Heart left ventricle (tissue), 16 donors: ENCODE measurements around the gene SYDE2. TPM values are rescaled to one million over a fixed set of nuclear protein-coding genes. Genes with fewer than 3 reads are reported as not detected.

Source experiments
- ATAC-seq, 4 donors: fragments of 200-7000 bp; cut with Tn5 transposase; one replicate each; pipeline ENCODE4 v1.9.1; 2020 to 2022; ENCODE audit warnings: moderate library complexity in 4 of 4, mild to moderate bottlenecking in 3 of 4, moderate number of reproducible peaks in 1 of 4
- DNase-seq, 5 donors: peaks; one replicate each; pipeline ENCODE4 v3.0.0-alpha.2; 2020
- H3K27ac ChIP-seq, 12 donors: fragments of 200-600 bp; sonication (generic) in 4 of 12; one replicate each; pipeline versions ENCODE4 v1.5.0 to v1.8.0; 2016 to 2022; ENCODE audit warnings: mild to moderate bottlenecking in 2 of 12
- H3K27me3 ChIP-seq, 9 donors: fragments of 200-600 bp; sonication (generic) in 2 of 9; one replicate each; pipeline versions ENCODE4 v1.5.1 to v1.8.0; 2016 to 2022; ENCODE audit warnings: mild to moderate bottlenecking in 3 of 9
- H3K36me3 ChIP-seq, 9 donors: fragments of 200-600 bp; sonication (generic) in 2 of 9; one replicate each; pipeline versions ENCODE4 v1.5.0 to v1.8.0; 2018 to 2022; ENCODE audit warnings: mild to moderate bottlenecking in 2 of 9
- H3K4me1 ChIP-seq, 12 donors: fragments of 200-600 bp; sonication (generic) in 4 of 12; one replicate each; pipeline versions ENCODE4 v1.5.0 to v1.8.0; 2016 to 2022; ENCODE audit warnings: mild to moderate bottlenecking in 3 of 12
- H3K4me3 ChIP-seq, 12 donors: fragments of 200-600 bp; sonication (generic) in 4 of 12; one replicate each; pipeline versions ENCODE4 v1.5.0 to v1.8.0; 2017 to 2022; ENCODE audit warnings: mild to moderate bottlenecking in 9 of 12, moderate library complexity in 4 of 12
- H3K9me3 ChIP-seq, 12 donors: fragments of 200-600 bp; sonication (generic) in 4 of 12; one replicate each; pipeline versions ENCODE4 v1.5.0 to v1.8.0; 2016 to 2022; ENCODE audit warnings: mild to moderate bottlenecking in 1 of 12
- POLR2A ChIP-seq, 2 donors: fragments of 450-650 bp; IDR thresholded peaks; one replicate each; pipeline ENCODE4 v1.6.1; 2017; ENCODE audit warnings: antibody characterized with exemption in 2 of 2, mild to moderate bottlenecking in 2 of 2, moderate library complexity in 2 of 2
- WGBS, 4 donors: extraction: QIAGEN DNeasy Blood & Tissue Kit in 2 of 4; methylation state at CpG; one replicate each; pipeline versions ENCODE4 v1.1.5 to v1.1.7; 2013 to 2018; 5-methylcytosine and 5-hydroxymethylcytosine counted together
- intact Hi-C, 10 donors: fragments of 100-400 bp; cut with DNase I; formaldehyde crosslinking; loops; one replicate each; pipeline versions ENCODE4 v1.11.1 to v1.14.2; 2022
- polyA plus RNA-seq, 2 donors: library from polyadenylated mRNA; stranded (reverse); fragments of 200-250 nt; gene quantifications; one replicate each; pipeline ENCODE4 v1.2.3, GENCODE V29; 2013
- total RNA-seq, 9 donors: library from RNA; depleted of rRNA in 2 of 9; stranded (reverse); fragments of >200 nt in 2 of 9; fragmentation: NEBNext Ultra II Directional in 3 of 9; extraction: Animal tissue kit (Norgen Biotek cat#: 25700) in 3 of 9; gene quantifications; one replicate each; pipeline versions ENCODE4 v1.1.0 to v1.2.4, GENCODE V29; 2016 to 2023
- TF ChIP-seq, protein P1 (sequence below), 12 donors: fragments of 200-600 bp; sonication (generic) in 4 of 12; IDR thresholded peaks; one replicate each; pipeline versions ENCODE4 v1.5.0 to v1.8.0; 2018 to 2022; ENCODE audit warnings: antibody characterized with exemption in 12 of 12, mild to moderate bottlenecking in 5 of 12
- donor health status: ischemic (EF 13 %, LVEDD 7.1; RV severe dilation, severe dysfunction).
- donor health status: healthy with polysubstance abuse.
- donor health status: DM: no; HTN: yes; CAD: no.
- donor health status: DM: no; HTN: no; CAD: no.
- donor health status: ischemic (EF 25% LVEDD 6.9; RV normal size, moderate dysfunction).
- donor health status: ischemic (EF 25% LVEDD 5.7; RV mildly dilated, moderate dysfunction).
- donor health status: healthy.
- donor health status: DM: yes; HTN: yes; CAD: no.
- donor health status: ischemic (EF 35%, LVEDD 5.7; RV mildly dilated, moderate dysfunction).
- donor health status: nonischemic (EF 11% LVEDD 7.7; RV severe dilation, severe dysfunction).
- donor health status: DM: yes; HTN: yes; CAD: no.
- donor health status: PGD.
- donor health status: ischemic (EF 29% LVEDD 5.4; RV normal size, mild dysfunction).
- donor health status: nonischemic (EF 23%, LVEDD 6.1; RV moderate dilation, normal function).

The SYDE2 gene
- total and polyA plus RNA-seq, 11 donors: 2.4 to 25.8 (median 19.4) TPM

DNA sequence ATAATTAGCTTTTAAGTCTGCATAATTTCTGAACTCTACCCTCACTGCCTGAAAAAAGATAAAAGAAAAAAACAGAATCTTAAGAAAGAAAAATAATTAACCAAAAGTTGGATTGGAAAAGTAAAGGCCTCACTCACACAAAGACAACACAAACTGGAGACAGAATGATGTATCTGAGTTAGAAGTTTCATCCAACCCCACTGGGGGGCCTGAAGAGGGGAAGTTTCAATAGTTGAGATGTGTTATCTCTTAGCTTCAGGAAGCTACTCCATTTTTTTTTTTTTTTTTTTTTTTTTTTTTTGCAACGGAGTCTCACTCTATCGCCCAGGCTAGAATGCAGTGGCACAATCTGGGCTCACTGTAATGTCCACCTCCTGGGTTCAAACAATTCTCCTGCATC is 19.9 kb downstream of the SYDE2 start:
- Histone ChIP-seq H3K4me3 (no peak overlapping the region), H3K36me3 (peaks cover 0 to 4% (median 0%) of the 10 kb centered on the region in 9 donors), H3K4me1 (peaks cover 0 to 23% (median 2%) of the 10 kb centered on the region in 12 donors), H3K27me3 (no peaks in the 10 kb centered on the region), H3K9me3 (no peaks in the 10 kb centered on the region), H3K27ac (no peak overlapping the region)
- DNase-seq (no peak), ATAC-seq (no peak)
- TF ChIP-seq, protein P1, sequence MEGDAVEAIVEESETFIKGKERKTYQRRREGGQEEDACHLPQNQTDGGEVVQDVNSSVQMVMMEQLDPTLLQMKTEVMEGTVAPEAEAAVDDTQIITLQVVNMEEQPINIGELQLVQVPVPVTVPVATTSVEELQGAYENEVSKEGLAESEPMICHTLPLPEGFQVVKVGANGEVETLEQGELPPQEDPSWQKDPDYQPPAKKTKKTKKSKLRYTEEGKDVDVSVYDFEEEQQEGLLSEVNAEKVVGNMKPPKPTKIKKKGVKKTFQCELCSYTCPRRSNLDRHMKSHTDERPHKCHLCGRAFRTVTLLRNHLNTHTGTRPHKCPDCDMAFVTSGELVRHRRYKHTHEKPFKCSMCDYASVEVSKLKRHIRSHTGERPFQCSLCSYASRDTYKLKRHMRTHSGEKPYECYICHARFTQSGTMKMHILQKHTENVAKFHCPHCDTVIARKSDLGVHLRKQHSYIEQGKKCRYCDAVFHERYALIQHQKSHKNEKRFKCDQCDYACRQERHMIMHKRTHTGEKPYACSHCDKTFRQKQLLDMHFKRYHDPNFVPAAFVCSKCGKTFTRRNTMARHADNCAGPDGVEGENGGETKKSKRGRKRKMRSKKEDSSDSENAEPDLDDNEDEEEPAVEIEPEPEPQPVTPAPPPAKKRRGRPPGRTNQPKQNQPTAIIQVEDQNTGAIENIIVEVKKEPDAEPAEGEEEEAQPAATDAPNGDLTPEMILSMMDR (IDR thresholded peaks at IDR 0.05): no peak
- WGBS, 4 donors: 77 to 94% (median 83%) methylated on average over 2 of the region's 2 CpGs
- intact Hi-C loops: no loop called here

GRCh38 chr1:85179522-85179921 is 21.3 kb downstream of the SYDE2 start:
- Histone ChIP-seq H3K27me3 (no peaks in the 10 kb centered on the region), H3K27ac (no peak overlapping the region), H3K4me1 (peaks cover 0 to 22% (median 2%) of the 10 kb centered on the region in 12 donors), H3K9me3 (no peaks in the 10 kb centered on the region), H3K36me3 (peaks cover 0 to 4% (median 0%) of the 10 kb centered on the region in 9 donors), H3K4me3 (no peak overlapping the region)
- no peak for TF ChIP-seq POLR2A (IDR thresholded peaks at IDR 0.05)
- TF ChIP-seq, protein P1 (IDR thresholded peaks at IDR 0.05): no peak
- DNase-seq: no peak
- WGBS, 4 donors: 48 to 55% (median 54%) methylated on average over 2 of the region's 2 CpGs
- no peak for ATAC-seq
- intact Hi-C loops: no loop called here

DNA sequence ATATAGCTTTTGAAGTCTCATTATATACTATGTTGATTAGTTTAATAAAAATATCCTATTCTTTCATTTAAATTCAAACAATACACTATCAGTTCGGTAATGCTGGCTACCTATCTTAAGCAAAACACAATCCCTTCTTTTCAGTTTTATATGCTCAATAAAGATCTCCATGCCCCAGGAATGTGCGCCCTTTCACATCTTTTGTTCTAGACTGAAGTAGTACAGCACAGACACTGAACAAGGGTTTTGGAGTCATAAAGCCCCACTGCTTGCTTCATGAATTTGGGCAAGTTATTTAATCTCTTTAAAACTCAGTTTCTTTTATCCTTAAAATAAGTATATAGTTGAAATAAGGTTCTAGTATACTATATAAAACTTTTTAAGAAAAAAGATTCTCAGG is 22.4 kb downstream of the SYDE2 start:
- intact Hi-C loops: no loop called here
- ATAC-seq: no peak
- peaks cover 0 to 12% (median 2%) of the 10 kb centered on the region in 12 donors for H3K4me1 ChIP-seq
- H3K9me3 ChIP-seq: no peaks in the 10 kb centered on the region
- DNase-seq: no peak
- no peak for TF ChIP-seq POLR2A (IDR thresholded peaks at IDR 0.05)
- TF ChIP-seq, protein P1 (IDR thresholded peaks at IDR 0.05): no peak
- H3K4me3 ChIP-seq: no peak overlapping the region
- no peak overlapping the region for H3K27ac ChIP-seq
- peaks cover 0 to 4% (median 0%) of the 10 kb centered on the region in 9 donors for H3K36me3 ChIP-seq
- no peaks in the 10 kb centered on the region for H3K27me3 ChIP-seq
- 91 to 93% (median 92%) methylated on average over 2 of the region's 2 CpGs for WGBS, 4 donors

- intact Hi-C loops: no loop called here
- Histone ChIP-seq H3K36me3 (no peaks in the 10 kb centered on the region), H3K4me3 (no peak overlapping the region), H3K27ac (no peak overlapping the region), H3K9me3 (no peaks in the 10 kb centered on the region), H3K27me3 (no peaks in the 10 kb centered on the region), H3K4me1 (no peaks in the 10 kb centered on the region)
- TF ChIP-seq, protein P1 (IDR thresholded peaks at IDR 0.05): no peak
- no peak for TF ChIP-seq POLR2A (IDR thresholded peaks at IDR 0.05)
- DNase-seq (no peak), ATAC-seq (no peak)
- WGBS, 4 donors: 81 to 88% (median 81%) methylated on average over 1 of the region's 1 CpG
These were observed 26.3 kb downstream of the SYDE2 start for GRCh38 chr1:85174503-85174902.
